ENCODE data around the gene TRMT11. TPM values are rescaled to one million over a fixed set of nuclear protein-coding genes. Genes with fewer than 3 reads are reported as not detected.
"Not testable (repeated sequence)": the region's sequence is repeated elsewhere in the genome, so short reads cannot be mapped to it uniquely, and the experiment has no call there.

Gene TRMT11
- total RNA-seq, 1 donor from 2014 or later, result 21.4 TPM

- no peaks in the 10 kb centered on the region for H3K27me3 ChIP-seq (ENCODE audit: control insufficient read depth in 3 of 3, insufficient read depth in 3 of 3, low read length in 3 of 3)
- no peak overlapping the region for H3K9ac ChIP-seq (ENCODE audit: low read depth in 1 of 3, low read length in 3 of 3)
- no peaks in the 10 kb centered on the region for H3K4me1 ChIP-seq (ENCODE audit: control insufficient read depth in 3 of 3, insufficient read depth in 3 of 3, low read length in 3 of 3)
- H3K36me3 ChIP-seq (ENCODE audit: control insufficient read depth in 3 of 3, insufficient read depth in 3 of 3, low read length in 3 of 3), result peaks cover 11 to 45% (median 40%) of the 10 kb centered on the region in 3 donors
- no peak overlapping the region for H3K27ac ChIP-seq (ENCODE audit: low read depth, low read length)
- H3K9me3 ChIP-seq (ENCODE audit: control insufficient read depth in 3 of 3, low read length in 3 of 3), result no peaks in the 10 kb centered on the region
- H3K4me3 ChIP-seq (ENCODE audit: low read length in 3 of 3), result no peak overlapping the region
Observed at GRCh38 chr6:126010040-126010439, 23.7 kb downstream of the TRMT11 start.

GRCh38 chr6:126015863-126016262, 29.5 kb downstream of the TRMT11 start:
- Histone ChIP-seq H3K4me3 (ENCODE audit: low read length in 3 of 3) (no peak overlapping the region), H3K36me3 (ENCODE audit: control insufficient read depth in 3 of 3, insufficient read depth in 3 of 3, low read length in 3 of 3) (peaks cover 16 to 51% (median 37%) of the 10 kb centered on the region in 3 donors), H3K9ac (ENCODE audit: low read depth in 1 of 3, low read length in 3 of 3) (no peak overlapping the region), H3K27me3 (ENCODE audit: control insufficient read depth in 3 of 3, insufficient read depth in 3 of 3, low read length in 3 of 3) (no peaks in the 10 kb centered on the region), H3K4me1 (ENCODE audit: control insufficient read depth in 3 of 3, insufficient read depth in 3 of 3, low read length in 3 of 3) (no peaks in the 10 kb centered on the region), H3K27ac (ENCODE audit: low read depth, low read length) (no peak overlapping the region), H3K9me3 (ENCODE audit: control insufficient read depth in 3 of 3, low read length in 3 of 3) (no peaks in the 10 kb centered on the region)

GRCh38 chr6:126016591-126016990, 30.3 kb downstream of the TRMT11 start:
- Histone ChIP-seq H3K4me3 (ENCODE audit: low read length in 3 of 3) (no peak overlapping the region), H3K27me3 (ENCODE audit: control insufficient read depth in 3 of 3, insufficient read depth in 3 of 3, low read length in 3 of 3) (no peaks in the 10 kb centered on the region), H3K36me3 (ENCODE audit: control insufficient read depth in 3 of 3, insufficient read depth in 3 of 3, low read length in 3 of 3) (peaks cover 20 to 54% (median 38%) of the 10 kb centered on the region in 3 donors), H3K27ac (ENCODE audit: low read depth, low read length) (no peak overlapping the region), H3K9me3 (ENCODE audit: control insufficient read depth in 3 of 3, low read length in 3 of 3) (no peaks in the 10 kb centered on the region), H3K4me1 (ENCODE audit: control insufficient read depth in 3 of 3, insufficient read depth in 3 of 3, low read length in 3 of 3) (no peaks in the 10 kb centered on the region), H3K9ac (ENCODE audit: low read depth in 1 of 3, low read length in 3 of 3) (no peak overlapping the region)

- H3K9ac ChIP-seq (ENCODE audit: low read depth in 1 of 3, low read length in 3 of 3), result no peak overlapping the region
- H3K27ac ChIP-seq (ENCODE audit: low read depth, low read length), result no peak overlapping the region
- H3K27me3 ChIP-seq (ENCODE audit: control insufficient read depth in 3 of 3, insufficient read depth in 3 of 3, low read length in 3 of 3), result no peaks in the 10 kb centered on the region
- H3K4me1 ChIP-seq (ENCODE audit: control insufficient read depth in 3 of 3, insufficient read depth in 3 of 3, low read length in 3 of 3), result no peaks in the 10 kb centered on the region
- H3K9me3 ChIP-seq (ENCODE audit: control insufficient read depth in 3 of 3, low read length in 3 of 3), result no peaks in the 10 kb centered on the region
- H3K4me3 ChIP-seq (ENCODE audit: low read length in 3 of 3), result no peak overlapping the region
- peaks cover 17 to 51% (median 34%) of the 10 kb centered on the region in 3 donors for H3K36me3 ChIP-seq (ENCODE audit: control insufficient read depth in 3 of 3, insufficient read depth in 3 of 3, low read length in 3 of 3)
Observed at GRCh38 chr6:126017668-126018067, 31.3 kb downstream of the TRMT11 start.

GRCh38 chr6:126020305-126021050, 34.1 kb downstream of the TRMT11 start:
- no peak overlapping the region for H3K9ac ChIP-seq (ENCODE audit: low read depth in 1 of 3, low read length in 3 of 3)
- no peak overlapping the region for H3K27ac ChIP-seq (ENCODE audit: low read depth, low read length)
- no peaks in the 10 kb centered on the region for H3K9me3 ChIP-seq (ENCODE audit: control insufficient read depth in 3 of 3, low read length in 3 of 3)
- no peaks in the 10 kb centered on the region for H3K4me1 ChIP-seq (ENCODE audit: control insufficient read depth in 3 of 3, insufficient read depth in 3 of 3, low read length in 3 of 3)
- H3K27me3 ChIP-seq (ENCODE audit: control insufficient read depth in 3 of 3, insufficient read depth in 3 of 3, low read length in 3 of 3), result no peaks in the 10 kb centered on the region
- no peak overlapping the region for H3K4me3 ChIP-seq (ENCODE audit: low read length in 3 of 3)
- H3K36me3 ChIP-seq (ENCODE audit: control insufficient read depth in 3 of 3, insufficient read depth in 3 of 3, low read length in 3 of 3), result peaks cover 12 to 39% (median 23%) of the 10 kb centered on the region in 3 donors

GRCh38 chr6:126023474-126023873, 37.1 kb downstream of the TRMT11 start:
- not testable (repeated sequence) for H3K27me3 ChIP-seq (ENCODE audit: control insufficient read depth in 3 of 3, insufficient read depth in 3 of 3, low read length in 3 of 3); H3K4me1 ChIP-seq (ENCODE audit: control insufficient read depth in 3 of 3, insufficient read depth in 3 of 3, low read length in 3 of 3); H3K27ac ChIP-seq (ENCODE audit: low read depth, low read length); H3K4me3 ChIP-seq (ENCODE audit: low read length in 3 of 3); H3K9me3 ChIP-seq (ENCODE audit: control insufficient read depth in 3 of 3, low read length in 3 of 3); H3K9ac ChIP-seq (ENCODE audit: low read depth in 1 of 3, low read length in 3 of 3)
- peaks cover 9 to 31% (median 21%) of the 10 kb centered on the region in 3 donors for H3K36me3 ChIP-seq (ENCODE audit: control insufficient read depth in 3 of 3, insufficient read depth in 3 of 3, low read length in 3 of 3)

GRCh38 chr6:126026001-126026400, 39.7 kb downstream of the TRMT11 start:
- H3K27me3 ChIP-seq (ENCODE audit: control insufficient read depth in 3 of 3, insufficient read depth in 3 of 3, low read length in 3 of 3), result no peaks in the 10 kb centered on the region

GRCh38 chr6:126027601-126028000, 41.3 kb downstream of the TRMT11 start:
- peaks cover 3 to 15% (median 8%) of the 10 kb centered on the region in 3 donors for H3K36me3 ChIP-seq (ENCODE audit: control insufficient read depth in 3 of 3, insufficient read depth in 3 of 3, low read length in 3 of 3)
- no peak overlapping the region for H3K27ac ChIP-seq (ENCODE audit: low read depth, low read length)

More at GRCh38 chr6:126026001-126026400, 39.7 kb downstream of the TRMT11 start:
- Histone ChIP-seq H3K27ac (ENCODE audit: low read depth, low read length) (no peak overlapping the region), H3K4me1 (ENCODE audit: control insufficient read depth in 3 of 3, insufficient read depth in 3 of 3, low read length in 3 of 3) (no peaks in the 10 kb centered on the region), H3K36me3 (ENCODE audit: control insufficient read depth in 3 of 3, insufficient read depth in 3 of 3, low read length in 3 of 3) (peaks cover 5 to 21% (median 18%) of the 10 kb centered on the region in 3 donors), H3K9ac (ENCODE audit: low read depth in 1 of 3, low read length in 3 of 3) (no peak overlapping the region), H3K4me3 (ENCODE audit: low read length in 3 of 3) (no peak overlapping the region), H3K9me3 (ENCODE audit: control insufficient read depth in 3 of 3, low read length in 3 of 3) (no peaks in the 10 kb centered on the region)

GRCh38 chr6:126030045-126030444, 43.7 kb downstream of the TRMT11 start:
- Histone ChIP-seq H3K27me3 (ENCODE audit: control insufficient read depth in 3 of 3, insufficient read depth in 3 of 3, low read length in 3 of 3) (no peaks in the 10 kb centered on the region), H3K27ac (ENCODE audit: low read depth, low read length) (no peak overlapping the region), H3K4me1 (ENCODE audit: control insufficient read depth in 3 of 3, insufficient read depth in 3 of 3, low read length in 3 of 3) (peaks cover 3 to 8% (median 5%) of the 10 kb centered on the region in 3 donors), H3K36me3 (ENCODE audit: control insufficient read depth in 3 of 3, insufficient read depth in 3 of 3, low read length in 3 of 3) (peaks cover 0 to 7% (median 3%) of the 10 kb centered on the region in 3 donors), H3K4me3 (ENCODE audit: low read length in 3 of 3) (no peak overlapping the region), H3K9ac (ENCODE audit: low read depth in 1 of 3, low read length in 3 of 3) (peak overlapping the region in 1 of 3 donors; percentile 34), H3K9me3 (ENCODE audit: control insufficient read depth in 3 of 3, low read length in 3 of 3) (no peaks in the 10 kb centered on the region)

More at GRCh38 chr6:126027601-126028000, 41.3 kb downstream of the TRMT11 start:
- H3K4me1 ChIP-seq (ENCODE audit: control insufficient read depth in 3 of 3, insufficient read depth in 3 of 3, low read length in 3 of 3), result no peaks in the 10 kb centered on the region
- H3K9ac ChIP-seq (ENCODE audit: low read depth in 1 of 3, low read length in 3 of 3), result no peak overlapping the region
- H3K4me3 ChIP-seq (ENCODE audit: low read length in 3 of 3), result no peak overlapping the region
- H3K27me3 ChIP-seq (ENCODE audit: control insufficient read depth in 3 of 3, insufficient read depth in 3 of 3, low read length in 3 of 3), result no peaks in the 10 kb centered on the region
- H3K9me3 ChIP-seq (ENCODE audit: control insufficient read depth in 3 of 3, low read length in 3 of 3), result no peaks in the 10 kb centered on the region

- H3K36me3 ChIP-seq (ENCODE audit: control insufficient read depth in 3 of 3, insufficient read depth in 3 of 3, low read length in 3 of 3), result peaks cover 0 to 10% (median 0%) of the 10 kb centered on the region in 3 donors
- H3K4me3 ChIP-seq (ENCODE audit: low read length in 3 of 3), result no peak overlapping the region
- no peaks in the 10 kb centered on the region for H3K9me3 ChIP-seq (ENCODE audit: control insufficient read depth in 3 of 3, low read length in 3 of 3)
- H3K9ac ChIP-seq (ENCODE audit: low read depth in 1 of 3, low read length in 3 of 3), result no peak overlapping the region
- peaks cover 3 to 8% (median 5%) of the 10 kb centered on the region in 3 donors for H3K4me1 ChIP-seq (ENCODE audit: control insufficient read depth in 3 of 3, insufficient read depth in 3 of 3, low read length in 3 of 3)
- no peak overlapping the region for H3K27ac ChIP-seq (ENCODE audit: low read depth, low read length)
- no peaks in the 10 kb centered on the region for H3K27me3 ChIP-seq (ENCODE audit: control insufficient read depth in 3 of 3, insufficient read depth in 3 of 3, low read length in 3 of 3)
Observed at GRCh38 chr6:126033696-126034095, 47.4 kb downstream of the TRMT11 start.

Data from skeletal muscle tissue (tissue), 4 donors.